C4-2B (cell line): ENCODE measurements around the gene CREB5.

Experiments
- H3K27ac ChIP-seq: fragments of 450-650 bp; 2 replicates; pipeline ENCODE4 v1.5.1; 2017
- CTCF ChIP-seq: fragments of 450-650 bp; conservative IDR thresholded peaks from 2 replicates; pipeline ENCODE4 v1.5.1; 2017; ENCODE audit warnings: mild to moderate bottlenecking
- ZFX ChIP-seq: fragments of 450-650 bp; IDR thresholded peaks from 2 replicates; pipeline ENCODE4 v1.6.1; 2017

Gene CREB5

GRCh38 chr7:28623863-28624262 is 211.5 kb downstream of the CREB5 start:
- no peak overlapping the region for H3K27ac ChIP-seq
- peak; percentile 70 for TF ChIP-seq CTCF
- TF ChIP-seq ZFX: no peak

GRCh38 chr7:28625432-28625831 is 213.1 kb downstream of the CREB5 start:
- TF ChIP-seq ZFX (no peak), CTCF (no peak)
- H3K27ac ChIP-seq: no peak overlapping the region

GRCh38 chr7:28626221-28626620 is 213.9 kb downstream of the CREB5 start:
- H3K27ac ChIP-seq: no peak overlapping the region
- TF ChIP-seq CTCF (no peak), ZFX (no peak)

- no peak overlapping the region for H3K27ac ChIP-seq
- TF ChIP-seq ZFX: no peak
- TF ChIP-seq CTCF: peak; percentile 81
Measured at GRCh38 chr7:28626624-28627262, 214.4 kb downstream of the CREB5 start.

GRCh38 chr7:28627263-28627653 is 214.9 kb downstream of the CREB5 start:
- TF ChIP-seq CTCF (no peak), ZFX (no peak)
- H3K27ac ChIP-seq: no peak overlapping the region

GRCh38 chr7:28627896-28628295 is 215.6 kb downstream of the CREB5 start:
- no peak overlapping the region for H3K27ac ChIP-seq
- no peak for TF ChIP-seq CTCF
- TF ChIP-seq ZFX: no peak

- H3K27ac ChIP-seq: no peak overlapping the region
- TF ChIP-seq CTCF: no peak
- TF ChIP-seq ZFX: no peak
Measured at GRCh38 chr7:28629216-28629842, 217.0 kb downstream of the CREB5 start.
